Neuronal stem cell (in vitro differentiated cells): ENCODE data around the gene LIMD2.

Experiments
- DNase-seq: peaks from one replicate; pipeline ENCODE4 v3.0.0-alpha.2; 2013; ENCODE audit warnings: low spot score
- H2AFZ ChIP-seq: one replicate; pipeline ENCODE4 v1.6.1; 2013; ENCODE audit warnings: mild to moderate bottlenecking, low read length, inconsistent platforms
- H2AK5ac ChIP-seq: 2 replicates; pipeline ENCODE4 v1.6.1; 2013; ENCODE audit warnings: low read depth, mild to moderate bottlenecking, inconsistent platforms, low read length, moderate library complexity, mixed read lengths
- H2BK120ac ChIP-seq: 2 replicates; pipeline ENCODE4 v1.6.1; 2013; ENCODE audit warnings: low read depth, mild to moderate bottlenecking, inconsistent platforms, low read length, moderate library complexity, mixed read lengths
- H2BK12ac ChIP-seq: one replicate; pipeline ENCODE4 v1.6.1; 2013; ENCODE audit warnings: low read length, inconsistent platforms
- H2BK15ac ChIP-seq: 2 replicates; pipeline ENCODE4 v1.6.1; 2013; ENCODE audit warnings: mild to moderate bottlenecking, low read length, inconsistent platforms, mixed read lengths
- H2BK5ac ChIP-seq: one replicate; pipeline ENCODE4 v1.6.1; 2013; ENCODE audit warnings: inconsistent platforms, mild to moderate bottlenecking, low read length, moderate library complexity
- H3K14ac ChIP-seq: one replicate; pipeline ENCODE4 v1.6.1; 2013; ENCODE audit warnings: low read length, inconsistent platforms
- H3K18ac ChIP-seq: 2 replicates; pipeline ENCODE4 v1.6.1; 2013; ENCODE audit warnings: low read length, inconsistent platforms
- H3K23ac ChIP-seq: 2 replicates; pipeline ENCODE4 v1.6.1; 2013; ENCODE audit warnings: low read depth, mild to moderate bottlenecking, mixed read lengths, low read length, inconsistent platforms; ENCODE audit not compliant: poor library complexity
- H3K27ac ChIP-seq: replicated peaks from 3 replicates; pipeline ENCODE4 v1.5.1; 2013; ENCODE audit warnings: low read length, inconsistent platforms
- H3K27me3 ChIP-seq, 3 experiments: 2 replicates each; pipeline ENCODE4 v1.6.1; 2013; ENCODE audit warnings: low read length in 3 of 3, mild to moderate bottlenecking in 2 of 3, inconsistent platforms in 1 of 3, low read depth in 1 of 3, mixed read lengths in 1 of 3, moderate library complexity in 1 of 3; ENCODE audit not compliant: control insufficient read depth in 3 of 3, insufficient read depth in 3 of 3
- H3K36me3 ChIP-seq, 2 donors: replicated peaks in 1 of 2; 2 replicates each; pipeline ENCODE4 v1.6.1; 2013; ENCODE audit warnings: low read length in 2 of 2; ENCODE audit not compliant: control insufficient read depth in 2 of 2, insufficient read depth in 2 of 2
- H3K4ac ChIP-seq: 2 replicates; pipeline ENCODE4 v1.6.1; 2013; ENCODE audit warnings: inconsistent platforms, mild to moderate bottlenecking, low read length, moderate library complexity
- H3K4me1 ChIP-seq, 2 donors: 1 replicate in 1 of 2; 2 replicates in 1 of 2; pipeline ENCODE4 v1.6.1; 2013; ENCODE audit warnings: low read length in 2 of 2, low read depth in 1 of 2; ENCODE audit not compliant: control insufficient read depth in 2 of 2, insufficient read depth in 1 of 2
- H3K4me2 ChIP-seq: one replicate; pipeline ENCODE4 v1.6.1; 2013; ENCODE audit warnings: mild to moderate bottlenecking, low read length, inconsistent platforms; ENCODE audit not compliant: insufficient read depth, poor library complexity, severe bottlenecking
- H3K4me3 ChIP-seq, 2 donors: 2 replicates each; pipeline ENCODE4 v1.5.1; 2013; ENCODE audit warnings: low read length in 2 of 2, mild to moderate bottlenecking in 2 of 2, inconsistent platforms in 1 of 2, moderate library complexity in 1 of 2
- H3K79me1 ChIP-seq: one replicate; pipeline ENCODE4 v1.6.1; 2013; ENCODE audit warnings: low read depth, mild to moderate bottlenecking, inconsistent platforms, low read length, moderate library complexity
- H3K9ac ChIP-seq: one replicate; pipeline ENCODE4 v1.6.1; 2013; ENCODE audit warnings: mild to moderate bottlenecking, low read depth, low read length, inconsistent platforms; ENCODE audit not compliant: poor library complexity
- H3K9me3 ChIP-seq, 2 donors: replicated peaks in 1 of 2; 2 replicates each; pipeline versions ENCODE3 to v1.6.1; 2013; ENCODE audit warnings: low read length in 2 of 2, mild to moderate bottlenecking in 2 of 2, inconsistent platforms in 1 of 2, low read depth in 1 of 2, mixed read lengths in 1 of 2, moderate library complexity in 1 of 2; ENCODE audit not compliant: control insufficient read depth in 2 of 2, insufficient read depth in 1 of 2
- H4K8ac ChIP-seq: one replicate; pipeline ENCODE4 v1.6.1; 2013; ENCODE audit warnings: low read depth, mild to moderate bottlenecking, inconsistent platforms, low read length, moderate library complexity
- H4K91ac ChIP-seq: one replicate; pipeline ENCODE4 v1.6.1; 2013; ENCODE audit warnings: low read length, low read depth, mild to moderate bottlenecking, inconsistent platforms; ENCODE audit not compliant: poor library complexity
- WGBS, 2 donors: extraction: QIAGEN DNeasy Blood & Tissue Kit; methylation state at CpG; one replicate each; pipeline ENCODE4 v1.1.7; 2013; ENCODE audit warnings: missing lambda C conversion rate in 2 of 2, mixed read lengths in 1 of 2; ENCODE audit not compliant: insufficient read length in 2 of 2, insufficient replicate concordance in 1 of 2; ENCODE audit errors: extremely low coverage in 2 of 2; 5-methylcytosine and 5-hydroxymethylcytosine counted together

Gene LIMD2

DNA sequence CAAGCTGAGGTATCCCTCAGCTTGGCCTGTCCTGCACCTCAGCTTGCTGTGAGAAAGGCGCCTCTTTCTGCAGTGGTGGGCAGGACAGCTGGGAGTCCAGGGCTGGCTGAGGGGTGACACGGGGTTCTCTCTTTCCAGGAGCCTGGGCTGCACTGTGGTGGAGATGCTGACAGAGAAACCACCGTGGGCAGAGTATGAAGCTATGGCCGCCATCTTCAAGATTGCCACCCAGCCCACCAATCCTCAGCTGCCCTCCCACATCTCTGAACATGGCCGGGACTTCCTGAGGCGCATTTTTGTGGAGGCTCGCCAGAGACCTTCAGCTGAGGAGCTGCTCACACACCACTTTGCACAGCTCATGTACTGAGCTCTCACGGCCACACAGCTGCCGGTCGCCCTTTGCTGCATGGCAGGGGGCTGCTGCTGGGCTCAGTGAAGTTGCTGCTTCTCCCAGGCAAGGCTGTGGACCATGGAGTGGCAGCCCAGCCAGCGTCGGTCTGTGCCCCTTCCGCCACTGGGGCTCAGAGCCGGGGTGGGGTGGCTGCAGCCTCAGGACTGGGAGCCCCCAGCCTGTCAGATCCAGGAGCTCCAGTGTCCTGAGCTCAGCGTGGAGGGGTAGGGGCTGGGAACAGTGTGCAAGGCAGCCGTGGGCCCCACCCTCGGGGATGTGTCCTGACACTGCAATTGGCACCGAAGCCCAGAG is 6.4 kb downstream of the LIMD2 start:
- DNase-seq: no peak
- Histone ChIP-seq H3K27me3 (no peaks in the 10 kb centered on the region), H4K8ac (no peak overlapping the region), H3K9ac (peak overlapping the region; percentile 13), H3K79me1 (peaks cover 3% of the 10 kb centered on the region), H3K14ac (no peak overlapping the region), H3K27ac (no peak overlapping the region), H3K36me3 (peaks cover 43 to 97% of the 10 kb centered on the region in 2 donors), H2BK5ac (no peak overlapping the region), H2AFZ (no peak overlapping the region), H2AK5ac (no peak overlapping the region), H4K91ac (no peak overlapping the region), H3K18ac (no peak overlapping the region), H3K4me2 (no peak overlapping the region), H3K23ac (peak overlapping the region; percentile 18), H3K4me1 (peaks cover 2 to 8% of the 10 kb centered on the region in 2 donors), H2BK15ac (no peak overlapping the region), H3K4ac (no peak overlapping the region), H2BK120ac (no peak overlapping the region), H2BK12ac (no peak overlapping the region), H3K9me3 (no peaks in the 10 kb centered on the region), H3K4me3 (no peak overlapping the region)
- WGBS, 2 donors: no CpG with 5 or more reads among the region's 18 CpGs

DNA sequence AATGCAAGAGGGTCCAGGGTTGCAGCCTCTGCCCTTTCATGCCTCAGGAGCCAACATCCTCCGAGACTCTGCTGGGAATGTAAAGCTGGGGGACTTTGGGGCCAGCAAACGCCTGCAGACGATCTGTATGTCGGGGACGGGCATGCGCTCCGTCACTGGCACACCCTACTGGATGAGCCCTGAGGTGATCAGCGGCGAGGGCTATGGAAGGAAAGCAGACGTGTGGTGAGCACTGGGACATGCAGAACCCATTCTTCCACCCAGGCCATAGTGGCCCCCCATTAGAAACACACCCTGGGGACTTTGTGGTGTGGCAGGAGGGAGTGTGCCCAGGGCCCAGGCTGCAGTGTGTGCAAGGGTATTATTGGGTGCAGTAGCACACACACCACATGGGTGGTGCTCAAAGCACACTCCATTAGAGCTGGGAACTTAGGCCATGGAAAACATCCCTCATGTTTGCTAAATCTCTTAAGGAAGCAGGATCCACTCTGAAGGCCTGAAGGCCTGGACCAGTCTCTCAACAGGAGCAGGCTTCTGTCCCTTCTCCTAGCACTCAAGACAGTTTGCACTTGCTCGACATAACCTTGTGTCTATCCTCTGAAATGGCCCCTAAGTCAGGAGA is 7.6 kb downstream of the LIMD2 start:
- Histone ChIP-seq H4K91ac (no peak overlapping the region), H2BK15ac (no peak overlapping the region), H2BK5ac (no peak overlapping the region), H2BK120ac (no peak overlapping the region), H3K4me1 (peaks cover under 1 to 5% of the 10 kb centered on the region in 2 donors), H4K8ac (no peak overlapping the region), H3K4me3 (no peak overlapping the region), H3K27ac (no peak overlapping the region), H3K14ac (no peak overlapping the region), H3K9ac (peak overlapping the region; percentile 24), H3K9me3 (no peaks in the 10 kb centered on the region), H3K4ac (no peak overlapping the region), H2AFZ (no peak overlapping the region), H2AK5ac (no peak overlapping the region), H3K36me3 (peaks cover 40 to 93% of the 10 kb centered on the region in 2 donors), H3K18ac (no peak overlapping the region), H3K79me1 (no peaks in the 10 kb centered on the region), H3K23ac (no peak overlapping the region), H3K4me2 (no peak overlapping the region), H3K27me3 (no peaks in the 10 kb centered on the region), H2BK12ac (no peak overlapping the region)
- WGBS, 2 donors: no CpG with 5 or more reads among the region's 11 CpGs
- no peak for DNase-seq

DNA sequence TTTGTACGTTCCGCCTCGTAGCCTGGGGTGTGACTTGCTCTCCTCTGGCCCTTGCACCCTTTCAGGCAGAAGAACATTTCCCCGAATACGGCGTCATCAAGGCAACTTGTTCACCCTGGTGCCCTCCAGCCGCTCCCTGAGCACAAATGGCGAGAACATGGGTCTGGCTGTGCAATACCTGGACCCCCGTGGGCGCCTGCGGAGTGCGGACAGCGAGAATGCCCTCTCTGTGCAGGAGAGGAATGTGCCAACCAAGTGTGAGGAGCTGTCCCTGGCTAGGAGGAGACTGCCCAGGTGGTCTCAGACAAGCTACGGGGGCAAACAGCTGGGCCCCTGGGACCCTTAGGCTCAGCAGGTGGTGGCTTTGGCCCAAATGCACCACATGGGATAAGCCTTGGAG is 10.4 kb downstream of the LIMD2 start:
- no peak overlapping the region for H2BK15ac ChIP-seq
- no peak overlapping the region for H2AFZ ChIP-seq
- no peak overlapping the region for H3K23ac ChIP-seq
- H3K14ac ChIP-seq: no peak overlapping the region
- no peak overlapping the region for H3K18ac ChIP-seq
- H2BK120ac ChIP-seq: no peak overlapping the region
- H3K4me3 ChIP-seq: no peak overlapping the region
- WGBS, 2 donors: no CpG with 5 or more reads among the region's 14 CpGs
- peaks cover 37 to 91% of the 10 kb centered on the region in 2 donors for H3K36me3 ChIP-seq
- no peak overlapping the region for H4K91ac ChIP-seq
- H2AK5ac ChIP-seq: no peak overlapping the region
- H3K4me1 ChIP-seq: peaks cover 0 to 1% of the 10 kb centered on the region in 2 donors
- H3K79me1 ChIP-seq: no peaks in the 10 kb centered on the region
- no peak overlapping the region for H2BK12ac ChIP-seq
- H3K4me2 ChIP-seq: no peak overlapping the region
- H3K9me3 ChIP-seq: no peaks in the 10 kb centered on the region
- H3K27me3 ChIP-seq: no peaks in the 10 kb centered on the region
- no peak overlapping the region for H4K8ac ChIP-seq
- H3K9ac ChIP-seq: no peak overlapping the region
- no peak overlapping the region for H3K27ac ChIP-seq
- no peak for DNase-seq
- no peak overlapping the region for H3K4ac ChIP-seq
- H2BK5ac ChIP-seq: no peak overlapping the region

DNA sequence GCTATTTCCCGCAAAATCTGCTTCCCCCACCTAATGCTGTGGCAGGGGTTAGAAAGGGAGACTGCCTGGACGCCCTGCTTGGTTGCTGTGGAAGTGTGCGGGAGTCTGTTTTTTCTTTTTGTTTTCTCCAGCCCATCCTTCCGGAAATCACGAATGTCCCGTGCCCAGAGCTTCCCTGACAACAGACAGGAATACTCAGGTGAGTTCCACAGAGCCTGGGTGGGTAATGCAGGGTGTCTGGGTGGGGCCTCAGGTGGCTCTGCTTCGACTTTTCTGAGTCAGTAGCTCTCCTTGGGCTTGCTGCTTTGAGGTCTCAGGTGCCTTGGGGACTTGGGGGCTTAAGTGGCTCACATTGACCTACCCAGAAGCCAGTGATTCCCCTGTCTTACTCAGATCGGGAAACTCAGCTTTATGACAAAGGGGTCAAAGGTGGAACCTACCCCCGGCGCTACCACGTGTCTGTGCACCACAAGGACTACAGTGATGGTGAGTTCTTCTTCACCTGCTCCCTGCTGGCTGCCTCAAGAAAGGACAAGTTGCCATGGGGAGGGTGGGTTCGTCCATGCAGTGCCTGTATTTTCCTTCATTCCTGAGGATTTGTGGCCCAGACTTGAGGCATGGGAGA is 11.4 kb downstream of the LIMD2 start:
- Histone ChIP-seq H3K4me1 (no peaks in the 10 kb centered on the region), H3K27ac (no peak overlapping the region), H2BK5ac (no peak overlapping the region), H3K27me3 (no peaks in the 10 kb centered on the region), H3K4ac (no peak overlapping the region), H2BK120ac (no peak overlapping the region), H4K8ac (no peak overlapping the region), H3K14ac (no peak overlapping the region), H2AFZ (no peak overlapping the region), H2BK15ac (no peak overlapping the region), H3K18ac (no peak overlapping the region), H3K9ac (no peak overlapping the region), H3K36me3 (peaks cover 34 to 90% of the 10 kb centered on the region in 2 donors), H2BK12ac (no peak overlapping the region), H2AK5ac (no peak overlapping the region), H3K79me1 (no peaks in the 10 kb centered on the region), H4K91ac (no peak overlapping the region), H3K4me2 (no peak overlapping the region), H3K4me3 (no peak overlapping the region), H3K9me3 (no peaks in the 10 kb centered on the region), H3K23ac (no peak overlapping the region)
- no peak for DNase-seq
- WGBS, 2 donors: no CpG with 5 or more reads among the region's 12 CpGs
